GOT3 (cell line): ENCODE data around the gene SYK.
"Not testable (repeated sequence)": the region's sequence is repeated elsewhere in the genome, so short reads cannot be mapped to it uniquely, and the experiment has no call there.

Source experiments
- DNase-seq: peaks from one replicate; lab custom pipeline; 2025; ENCODE audit warnings: mixed read lengths; lab: John Stamatoyannopoulos, UW

SYK gene

DNA sequence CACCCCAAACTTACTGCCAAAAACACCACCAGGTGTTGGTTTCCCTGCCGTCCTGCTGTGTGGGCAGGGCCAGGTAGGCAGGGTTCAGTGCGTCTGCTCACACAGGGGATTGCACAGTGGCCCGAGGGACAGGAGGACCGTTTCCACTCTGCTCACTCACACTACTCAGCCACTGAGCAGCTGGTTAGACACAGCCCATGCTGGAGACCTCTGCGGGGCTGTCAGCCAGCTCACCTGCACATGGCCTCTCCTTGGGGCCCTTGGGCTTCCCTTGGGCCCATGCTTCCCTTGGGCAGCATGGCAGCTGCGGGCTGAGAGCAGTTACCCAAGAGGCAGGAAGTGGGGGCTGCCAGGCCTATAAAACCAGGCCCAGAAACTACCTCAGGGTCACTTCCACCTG, 79.0 kb downstream of the SYK start:
- no peak for DNase-seq

DNA sequence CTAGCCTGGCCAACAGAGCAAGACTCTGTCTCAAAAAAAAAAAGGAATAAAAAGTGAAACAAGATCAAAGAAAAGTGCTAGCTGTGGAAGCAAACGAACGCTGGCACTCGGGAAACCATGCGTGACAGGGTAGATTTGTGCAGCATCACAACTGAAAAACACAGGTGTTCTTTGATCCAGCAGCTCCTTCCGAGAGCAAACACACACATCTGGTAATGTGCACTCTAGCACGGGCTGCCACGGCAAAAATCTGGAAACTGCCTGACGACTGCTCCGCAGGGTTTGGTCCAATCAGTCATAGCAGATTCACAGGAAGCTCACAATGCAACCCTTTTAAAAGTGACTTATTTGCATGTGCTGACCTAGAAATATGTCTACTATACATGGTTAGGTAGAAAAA, 80.0 kb downstream of the SYK start:
- DNase-seq, result no peak

DNA sequence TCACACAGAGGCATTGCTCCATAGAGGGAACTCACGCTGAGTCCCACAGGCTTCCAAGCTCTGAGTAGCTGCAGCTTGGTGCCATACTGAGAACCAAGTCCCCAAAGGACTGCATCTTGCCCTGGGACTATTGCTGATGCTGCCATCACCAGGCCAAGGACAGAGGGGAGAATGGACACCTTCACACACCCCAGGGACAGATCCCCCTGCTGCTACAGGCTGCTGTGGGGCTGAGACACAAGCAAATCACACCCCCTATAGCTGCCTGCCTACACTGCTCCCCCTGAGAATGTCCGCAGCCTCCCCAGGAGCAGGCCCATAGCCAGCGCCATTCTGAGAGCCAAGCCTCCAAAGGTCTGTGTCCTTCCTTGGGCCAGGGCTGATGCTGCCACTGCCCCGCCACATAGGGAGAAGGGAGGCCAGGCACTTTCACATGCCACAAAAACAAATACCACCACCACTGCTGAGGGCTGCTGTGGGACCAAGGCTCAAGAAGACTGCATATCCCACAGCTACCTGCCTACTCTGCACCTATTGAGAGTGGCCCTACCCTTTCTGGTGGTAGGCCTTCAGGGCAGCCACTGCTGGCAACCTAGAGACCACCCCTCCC, 81.5 kb downstream of the SYK start:
- DNase-seq, result no peak

DNA sequence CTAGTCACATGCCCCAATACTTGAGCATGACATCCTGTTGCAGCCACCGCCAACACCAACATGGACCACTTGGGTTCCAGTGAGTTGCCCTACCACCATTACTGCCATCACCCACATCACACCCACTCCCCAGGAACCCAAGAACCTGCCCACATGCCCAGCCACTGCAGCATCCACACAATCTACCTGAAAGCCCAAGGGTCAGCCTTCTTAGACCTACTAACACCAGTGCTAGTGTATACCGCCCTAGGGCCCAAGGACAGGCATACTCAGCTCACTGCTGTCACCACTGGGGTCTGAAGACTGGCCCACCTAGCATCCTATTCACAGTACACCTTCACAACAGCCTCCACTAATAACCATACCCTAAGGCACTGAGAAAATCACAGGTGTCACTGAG, 82.0 kb downstream of the SYK start:
- no peak for DNase-seq

GRCh38 chr9:90884178-90884577, 82.6 kb downstream of the SYK start:
- no peak for DNase-seq

GRCh38 chr9:90886868-90887267, 85.2 kb downstream of the SYK start:
- not testable (repeated sequence) for DNase-seq

GRCh38 chr9:90888941-90889340, 87.3 kb downstream of the SYK start:
- DNase-seq, result no peak

- no peak for DNase-seq
Measured at GRCh38 chr9:90890146-90890810, 88.7 kb downstream of the SYK start.

DNA sequence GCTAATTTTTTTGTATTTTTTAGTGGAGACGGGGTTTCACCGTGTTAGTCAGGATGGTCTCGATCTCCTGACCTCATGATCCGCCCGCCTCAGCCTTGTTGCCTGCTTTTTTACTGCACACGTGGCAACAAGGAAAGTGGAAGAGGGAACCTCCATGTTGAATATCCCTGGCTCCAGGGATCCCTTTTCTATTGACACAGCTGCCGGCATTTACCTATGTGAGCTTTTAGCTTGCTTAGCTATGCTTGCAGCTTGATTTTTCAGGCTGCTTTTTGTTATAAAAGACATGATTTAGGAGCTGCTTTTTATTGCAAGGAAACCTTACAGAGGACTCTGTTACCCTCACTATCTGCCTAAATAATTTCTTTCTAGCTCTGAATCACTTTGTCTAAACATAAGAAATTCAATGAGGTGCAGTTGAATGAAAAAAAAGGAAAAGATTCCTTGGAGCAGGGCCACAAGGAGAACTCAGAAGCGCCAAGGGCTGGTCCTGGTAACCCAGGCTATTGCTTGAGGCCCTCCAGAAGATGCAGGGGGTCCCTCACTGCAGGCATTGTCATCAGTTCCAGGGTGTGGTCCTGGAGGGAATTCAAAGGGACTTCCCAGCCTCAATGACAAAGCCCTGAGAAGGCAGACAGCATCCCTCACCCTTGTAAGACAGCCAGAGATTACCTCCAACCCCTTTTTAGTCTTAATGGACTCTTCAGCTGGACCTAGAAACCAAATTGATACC, 89.9 kb downstream of the SYK start:
- no peak for DNase-seq

- no peak for DNase-seq
Measured at GRCh38 chr9:90892918-90893317, 91.3 kb downstream of the SYK start.

- DNase-seq, result no peak
Measured at GRCh38 chr9:90893706-90894105, 92.1 kb downstream of the SYK start.

DNA sequence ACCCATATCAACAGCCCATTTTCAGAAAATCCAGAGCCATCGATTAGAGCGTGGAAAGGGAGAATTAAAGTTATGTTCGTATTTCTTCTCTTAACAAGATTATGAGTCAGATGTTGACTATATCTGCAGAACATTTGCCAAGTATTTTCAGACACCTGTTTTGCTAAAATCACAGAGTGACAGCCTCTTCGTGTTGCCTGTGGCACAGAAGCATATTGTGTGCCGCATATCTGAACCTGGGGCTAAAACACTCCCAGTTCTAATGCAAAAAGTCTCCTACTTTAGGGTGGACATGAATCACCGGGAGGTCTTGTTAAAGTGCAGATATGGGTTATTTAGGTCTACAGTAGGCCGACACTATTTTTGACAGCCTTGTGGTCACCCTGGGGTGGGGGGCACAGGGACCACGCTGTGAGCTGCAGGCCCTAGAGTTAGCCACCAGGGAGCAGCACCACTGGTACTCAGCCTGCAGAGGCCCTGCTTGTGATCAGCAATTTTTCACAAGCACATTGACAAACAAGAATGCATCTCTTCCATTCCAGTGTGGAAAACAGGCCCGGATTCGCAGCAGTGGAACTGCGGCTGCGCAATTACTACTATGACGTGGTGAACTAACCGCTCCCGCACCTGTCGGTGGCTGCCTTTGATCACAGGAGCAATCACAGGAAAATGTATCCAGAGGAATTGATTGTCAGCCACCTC, 93.5 kb downstream of the SYK start:
- no peak for DNase-seq

GRCh38 chr9:90895786-90896185, 94.2 kb downstream of the SYK start:
- DNase-seq, result no peak

- no peak for DNase-seq
Measured at GRCh38 chr9:90896231-90896630, 94.6 kb downstream of the SYK start.

DNA sequence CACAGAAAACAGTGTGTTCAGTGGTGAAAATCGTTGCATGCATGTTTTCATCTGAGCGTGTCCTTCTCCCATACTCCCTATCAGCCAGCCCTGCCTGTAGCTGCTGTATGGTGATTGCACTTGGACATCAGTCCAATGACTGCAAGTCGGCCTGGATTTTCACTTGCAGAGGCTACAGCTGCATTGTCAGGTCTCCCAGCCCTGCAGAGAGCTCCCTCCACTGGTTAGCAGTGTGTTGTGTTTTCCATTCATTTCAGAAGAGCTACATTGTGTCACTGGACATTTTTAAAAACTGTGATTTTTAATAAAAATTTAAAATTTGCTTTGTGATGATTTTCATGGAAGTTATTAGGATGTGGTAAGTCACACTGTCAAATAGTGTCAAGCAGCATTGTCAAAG, 96.6 kb downstream of the SYK start:
- no peak for DNase-seq

DNA sequence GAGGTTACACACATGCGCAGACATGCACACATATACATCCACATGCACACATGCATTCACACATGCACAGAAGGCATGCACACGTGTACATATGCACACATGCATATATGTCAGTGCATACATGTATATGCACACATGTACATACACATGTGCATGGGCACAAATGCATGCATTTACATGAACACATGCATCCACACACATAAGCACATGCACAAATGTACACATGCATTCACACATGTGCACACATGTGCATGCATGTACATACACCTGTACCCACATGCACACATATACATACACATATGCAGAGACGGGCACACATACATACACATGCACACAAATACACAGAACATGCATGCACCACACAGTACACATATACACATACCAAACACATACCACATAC, 97.7 kb downstream of the SYK start:
- DNase-seq, result no peak

GRCh38 chr9:90900130-90900529, 98.5 kb downstream of the SYK start:
- no peak for DNase-seq

DNA sequence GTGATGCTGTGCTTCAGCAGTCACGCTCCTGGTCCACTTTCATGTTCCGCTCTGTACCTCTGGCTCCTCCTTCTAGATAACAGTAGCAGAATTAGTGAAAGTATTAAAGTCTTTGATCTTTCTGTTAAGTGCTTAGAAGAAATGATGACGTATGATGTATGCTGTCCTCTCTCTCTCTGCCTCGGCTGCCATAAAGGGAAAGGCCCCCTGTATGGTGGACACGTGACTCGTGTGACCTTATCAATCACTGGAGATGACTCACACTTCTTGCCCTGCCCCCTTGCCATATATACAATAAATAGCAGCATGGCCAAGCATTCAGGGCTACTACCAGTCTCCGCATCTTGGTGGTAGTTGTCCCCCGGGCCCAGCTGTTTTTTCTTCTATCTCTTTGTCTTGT, 100.3 kb downstream of the SYK start:
- no peak for DNase-seq

DNA sequence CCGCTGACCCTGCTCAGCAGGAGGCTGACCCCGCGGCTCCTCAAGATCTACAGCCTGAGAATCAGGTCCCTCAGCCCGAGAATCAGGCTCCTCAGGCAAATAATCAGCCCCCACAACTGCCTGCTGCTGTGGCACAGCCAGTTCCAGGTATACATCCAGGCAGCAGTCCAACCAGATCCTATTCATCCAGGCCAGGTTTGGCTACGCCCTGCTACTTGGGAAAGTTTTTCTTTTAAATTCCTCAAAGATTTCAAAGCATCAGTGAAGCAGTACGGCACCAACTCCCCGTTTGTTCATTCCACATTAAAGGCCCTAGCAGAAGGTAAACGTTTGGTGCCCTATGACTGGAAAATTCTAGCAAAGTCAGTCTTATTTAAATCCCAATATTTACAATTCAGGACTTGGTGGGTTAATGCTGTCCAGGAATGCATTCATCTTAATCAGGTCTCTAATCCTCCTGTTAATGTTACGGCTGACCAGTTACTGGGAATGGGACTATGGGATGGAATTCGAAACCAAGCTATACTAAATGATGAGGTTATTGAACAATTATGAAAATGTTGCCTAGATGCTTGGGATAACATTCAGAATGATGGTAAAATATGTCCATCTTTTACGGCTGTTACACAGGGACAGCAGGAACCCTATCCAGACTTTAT, 102.3 kb downstream of the SYK start:
- DNase-seq, result no peak

- DNase-seq, result no peak
Measured at GRCh38 chr9:90904706-90905478, 103.3 kb downstream of the SYK start.

GRCh38 chr9:90905822-90906221, 104.2 kb downstream of the SYK start:
- DNase-seq, result no peak
